AG04449 (cell line): Measurements from ENCODE around the gene PPIC.

ENCODE experiments used
- CTCF ChIA-PET: fragments of 350-600 bp; formaldehyde crosslinking; extraction: SDS; loops from one replicate; lab custom pipeline; 2021; ENCODE audit warnings: antibody characterized with exemption; lab: Yijun Ruan, JAX
- POLR2A ChIA-PET: fragments of 400-600, 350-600 bp; formaldehyde crosslinking; extraction: SDS; loops from one replicate; lab custom pipeline; 2020; ENCODE audit warnings: antibody characterized with exemption, inconsistent platforms; lab: Yijun Ruan, JAX
- DNase-seq: peaks from one replicate; pipeline ENCODE4 v3.0.0-alpha.2; 2010; ENCODE audit warnings: low read depth, low spot score
- H3K4me3 ChIP-seq: 2 replicates; pipeline ENCODE4 v1.5.1; 2011; ENCODE audit warnings: low read depth, mild to moderate bottlenecking, control low read depth, low read length
- TF ChIP-seq, protein P1 (sequence below): IDR thresholded peaks from one replicate; pipeline ENCODE4 v1.5.1; 2011; ENCODE audit warnings: mild to moderate bottlenecking, moderate library complexity, low read length, control low read depth, inconsistent platforms; ENCODE audit not compliant: insufficient read depth; ENCODE audit errors: missing control alignments

PPIC gene

DNA sequence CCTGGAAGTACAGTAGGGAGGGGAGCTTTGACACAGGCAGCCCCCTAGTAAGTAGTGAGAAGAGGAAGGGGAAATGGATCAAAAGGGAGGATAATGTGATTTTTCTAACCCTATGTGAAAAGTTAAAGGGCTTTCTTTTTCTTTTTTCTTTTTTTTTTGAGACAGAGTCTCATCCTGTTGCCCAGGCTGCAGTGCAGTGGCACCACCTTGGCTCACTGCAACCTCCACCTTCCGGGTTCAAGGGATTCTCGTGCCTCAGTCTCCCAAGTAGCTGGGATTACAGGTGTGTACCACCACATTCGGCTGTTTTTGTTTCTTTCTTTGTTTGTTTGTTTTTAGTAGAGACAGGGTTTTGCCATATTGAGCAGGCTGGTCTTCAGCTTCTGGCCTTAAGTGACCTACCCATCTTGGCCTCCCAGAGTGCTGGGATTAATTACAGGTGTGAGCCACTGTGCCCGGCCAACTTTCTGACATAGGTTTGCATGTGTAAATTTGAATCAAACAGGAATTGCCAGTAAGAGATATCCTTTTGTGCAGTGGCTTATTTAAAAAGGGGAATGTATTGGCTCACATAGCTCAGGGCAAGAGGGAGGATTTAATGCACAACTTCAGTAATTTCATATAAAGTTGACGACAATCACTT, 39.1 kb upstream of the PPIC start:
- no peak overlapping the region for H3K4me3 ChIP-seq
- POLR2A ChIA-PET, result no interaction called here
- CTCF ChIA-PET, result no interaction called here
- no peak for DNase-seq
- TF ChIP-seq, protein P1, sequence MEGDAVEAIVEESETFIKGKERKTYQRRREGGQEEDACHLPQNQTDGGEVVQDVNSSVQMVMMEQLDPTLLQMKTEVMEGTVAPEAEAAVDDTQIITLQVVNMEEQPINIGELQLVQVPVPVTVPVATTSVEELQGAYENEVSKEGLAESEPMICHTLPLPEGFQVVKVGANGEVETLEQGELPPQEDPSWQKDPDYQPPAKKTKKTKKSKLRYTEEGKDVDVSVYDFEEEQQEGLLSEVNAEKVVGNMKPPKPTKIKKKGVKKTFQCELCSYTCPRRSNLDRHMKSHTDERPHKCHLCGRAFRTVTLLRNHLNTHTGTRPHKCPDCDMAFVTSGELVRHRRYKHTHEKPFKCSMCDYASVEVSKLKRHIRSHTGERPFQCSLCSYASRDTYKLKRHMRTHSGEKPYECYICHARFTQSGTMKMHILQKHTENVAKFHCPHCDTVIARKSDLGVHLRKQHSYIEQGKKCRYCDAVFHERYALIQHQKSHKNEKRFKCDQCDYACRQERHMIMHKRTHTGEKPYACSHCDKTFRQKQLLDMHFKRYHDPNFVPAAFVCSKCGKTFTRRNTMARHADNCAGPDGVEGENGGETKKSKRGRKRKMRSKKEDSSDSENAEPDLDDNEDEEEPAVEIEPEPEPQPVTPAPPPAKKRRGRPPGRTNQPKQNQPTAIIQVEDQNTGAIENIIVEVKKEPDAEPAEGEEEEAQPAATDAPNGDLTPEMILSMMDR, result no peak

DNA sequence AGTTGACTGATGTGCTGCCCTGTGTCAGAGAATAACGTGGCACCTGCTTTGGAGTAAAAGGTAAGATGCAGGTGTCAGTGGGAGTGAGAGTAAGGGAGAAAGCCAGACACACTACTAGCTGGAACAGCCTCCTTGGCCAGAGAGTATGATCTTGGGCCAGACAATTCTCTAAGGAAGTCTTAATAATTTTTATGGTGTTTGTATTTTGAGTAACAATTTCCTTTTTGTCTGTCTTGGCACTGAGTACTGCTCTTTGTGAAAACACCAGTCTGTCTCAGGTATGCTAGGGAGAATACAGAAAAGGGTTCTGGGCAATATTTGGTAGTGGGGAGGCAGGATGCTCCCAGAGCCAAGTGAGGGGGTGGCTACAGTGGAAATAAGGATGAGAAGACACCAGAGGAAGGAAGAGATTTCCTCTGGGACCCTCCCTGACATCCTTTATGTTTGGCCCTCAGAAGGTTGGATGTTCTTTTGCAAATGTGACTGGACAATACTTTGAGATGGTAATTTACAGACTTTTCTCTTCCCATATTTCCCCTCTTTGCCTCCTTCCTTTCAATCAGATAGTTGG, 31.9 kb upstream of the PPIC start:
- no peak for DNase-seq
- CTCF ChIA-PET, result no interaction called here

DNA sequence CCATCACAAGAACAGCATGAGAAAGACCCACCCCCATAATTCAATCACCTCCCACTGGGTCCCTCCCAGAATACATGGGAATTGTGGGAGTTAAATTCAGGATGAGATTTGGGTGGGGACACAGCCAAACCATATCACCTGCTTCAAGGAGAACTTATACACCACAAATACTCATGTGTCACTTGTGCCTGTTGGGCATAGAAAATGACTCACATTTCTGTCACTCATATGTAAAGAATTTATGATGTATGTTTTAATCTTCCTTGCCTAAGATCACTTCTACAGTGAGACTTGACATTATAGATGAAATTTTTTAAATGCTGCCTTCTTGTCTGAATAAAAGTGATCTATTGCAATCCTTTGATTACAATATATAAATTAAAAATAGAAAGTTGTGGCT, 29.5 kb upstream of the PPIC start:
- ChIA-PET CTCF (no interaction called here), POLR2A (no interaction called here)
- H3K4me3 ChIP-seq, result no peak overlapping the region
- TF ChIP-seq, protein P1, result no peak
- DNase-seq, result no peak

More for the DNA sequence above, 31.9 kb upstream of the PPIC start:
- TF ChIP-seq, protein P1, result no peak
- POLR2A ChIA-PET, result no interaction called here
- H3K4me3 ChIP-seq, result no peak overlapping the region

DNA sequence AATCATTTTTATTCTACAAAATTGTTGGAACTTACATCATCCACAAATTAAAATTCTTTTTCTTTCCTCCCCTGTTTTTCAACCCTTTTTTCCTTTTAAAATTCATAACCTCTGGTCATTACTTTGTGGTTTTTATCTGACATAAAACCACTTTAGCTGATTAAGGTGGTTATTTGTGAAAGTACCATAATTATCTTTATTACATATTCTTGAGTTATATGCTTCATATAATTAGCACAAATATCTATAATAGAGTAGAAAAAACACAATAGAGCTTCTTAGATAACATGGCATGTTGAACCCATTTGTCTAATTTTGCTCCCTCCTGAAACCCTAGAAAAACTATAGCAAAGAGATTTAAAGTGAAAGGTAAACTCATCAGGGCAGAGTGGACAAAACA, 22.9 kb upstream of the PPIC start:
- TF ChIP-seq, protein P1, result no peak
- no peak for DNase-seq
- H3K4me3 ChIP-seq, result no peak overlapping the region
- ChIA-PET CTCF (no interaction called here), POLR2A (no interaction called here)

DNA sequence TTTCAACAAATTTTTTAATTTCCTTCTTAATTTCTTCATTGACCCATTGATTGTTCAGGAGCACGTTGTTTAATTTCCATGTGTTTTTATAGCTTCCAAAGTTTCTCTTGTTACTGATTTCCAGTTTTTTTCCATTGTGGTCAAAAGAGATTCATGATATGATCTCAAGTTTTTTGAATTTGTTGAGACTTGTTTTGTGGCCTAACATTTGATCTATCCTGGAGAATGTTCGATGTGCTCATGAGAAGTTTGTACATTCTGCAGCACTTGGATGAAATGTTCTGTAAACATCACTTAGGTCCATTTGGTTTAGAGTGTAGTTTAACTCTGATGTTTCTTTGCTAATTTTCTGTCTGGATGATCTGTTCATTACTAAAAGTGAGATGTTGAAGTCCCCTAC, 14.7 kb upstream of the PPIC start:
- POLR2A ChIA-PET, result no interaction called here
- TF ChIP-seq, protein P1, result no peak
- CTCF ChIA-PET, result no interaction called here
- H3K4me3 ChIP-seq, result no peak overlapping the region
- DNase-seq, result no peak

DNA sequence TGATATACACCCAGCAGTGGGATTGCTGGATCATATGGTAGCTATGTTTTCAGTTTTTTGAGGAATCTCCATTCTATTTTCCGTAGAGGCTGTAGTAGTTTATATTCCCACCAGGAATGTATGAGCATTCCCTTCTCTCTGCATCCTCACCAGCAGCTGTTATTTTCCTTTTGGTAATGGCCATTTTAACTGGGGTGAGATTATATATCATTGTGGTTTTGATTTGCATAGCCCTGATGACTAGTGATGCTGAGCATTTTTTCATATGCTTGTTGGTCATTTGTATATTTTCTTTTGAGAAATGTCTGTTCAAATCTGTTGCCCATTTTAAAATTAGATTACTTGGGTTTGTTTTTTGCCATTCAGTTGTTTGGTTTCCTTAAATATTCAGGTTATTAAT, 11.2 kb upstream of the PPIC start:
- TF ChIP-seq, protein P1, result no peak
- CTCF ChIA-PET, result interaction anchor here (0.6 kb wide), 1 partner anchor 345 kb away, joined by 3 read pairs; no protein-coding TSS in a partner anchor
- H3K4me3 ChIP-seq, result no peak overlapping the region
- no peak for DNase-seq
- POLR2A ChIA-PET, result no interaction called here
